AG08395 (cell line): ENCODE data around the gene RIMKLB.

Experiments used
- DNase-seq: peaks from one replicate; pipeline ENCODE4 v3.0.0; 2012; ENCODE audit warnings: mixed read lengths, low spot score

RIMKLB gene

DNA sequence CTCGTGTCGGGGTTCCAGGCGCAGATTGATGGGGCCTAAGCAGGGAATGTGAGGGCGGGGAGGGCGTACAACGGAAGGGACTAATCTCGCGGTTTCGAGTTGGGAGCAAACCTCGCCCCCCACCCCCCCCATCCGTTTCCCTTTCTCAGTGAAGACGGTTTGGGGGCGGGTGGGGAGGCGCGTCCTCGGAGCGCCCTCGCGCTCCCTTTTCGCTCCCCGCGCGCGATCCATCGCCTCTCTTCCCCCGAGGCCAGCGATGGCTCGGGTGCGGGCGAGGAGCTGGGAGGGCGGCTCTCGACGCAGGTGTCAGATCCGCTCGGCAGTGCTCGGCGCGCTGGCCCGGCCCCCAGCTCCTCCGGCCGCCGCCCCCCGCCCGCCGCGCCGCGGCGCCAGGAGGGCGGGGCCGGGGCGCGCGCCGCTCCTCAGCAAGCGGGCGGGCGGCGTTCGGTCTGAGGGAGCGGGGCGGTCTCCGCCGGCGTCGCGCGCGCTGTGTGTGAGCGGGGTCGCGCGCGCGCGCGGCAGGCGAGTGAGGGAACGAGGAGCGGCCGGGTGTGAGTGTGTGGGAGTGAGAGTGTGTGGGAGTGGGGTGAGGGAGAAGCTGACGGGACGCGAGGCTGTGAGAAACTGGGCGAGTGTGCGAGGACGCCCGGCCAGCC, at the start of gene RIMKLB:
RIMKLB (plus strand) TSS at position 516 of the 656 bp plus-strand sequence. CDS start 15,876 bp downstream, outside the sequence.
- peak; percentile 81 for DNase-seq

DNA sequence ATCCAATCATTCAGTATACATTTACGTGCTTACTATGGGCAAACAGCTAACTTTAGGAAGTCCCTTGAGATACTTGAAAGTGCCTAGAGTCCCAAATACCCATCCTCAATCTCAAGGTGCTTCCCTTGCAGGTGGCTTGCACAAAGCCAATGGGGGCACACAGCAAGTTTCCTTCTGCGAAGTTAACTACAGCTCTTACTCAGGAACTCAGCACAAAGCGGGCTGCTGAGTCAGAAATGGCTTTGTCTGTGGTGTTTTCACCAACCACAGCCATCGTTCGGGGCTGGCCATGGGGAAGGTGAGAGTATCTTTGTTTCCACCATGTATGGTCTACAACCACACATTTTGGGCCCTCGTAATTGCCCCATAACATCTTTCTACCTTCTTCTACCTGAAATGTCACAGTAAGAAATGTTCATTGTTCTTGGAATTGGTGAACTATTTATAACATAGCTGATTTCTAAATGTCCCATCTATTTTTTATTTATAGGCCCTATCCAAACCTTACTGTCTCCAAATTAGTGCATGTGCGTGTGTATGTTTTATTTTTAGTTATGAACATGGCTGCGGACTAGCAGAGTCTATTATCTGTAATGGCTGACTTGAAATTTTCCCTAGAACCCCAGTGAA, 49.1 kb upstream of the RIMKLB start:
- no peak for DNase-seq

DNA sequence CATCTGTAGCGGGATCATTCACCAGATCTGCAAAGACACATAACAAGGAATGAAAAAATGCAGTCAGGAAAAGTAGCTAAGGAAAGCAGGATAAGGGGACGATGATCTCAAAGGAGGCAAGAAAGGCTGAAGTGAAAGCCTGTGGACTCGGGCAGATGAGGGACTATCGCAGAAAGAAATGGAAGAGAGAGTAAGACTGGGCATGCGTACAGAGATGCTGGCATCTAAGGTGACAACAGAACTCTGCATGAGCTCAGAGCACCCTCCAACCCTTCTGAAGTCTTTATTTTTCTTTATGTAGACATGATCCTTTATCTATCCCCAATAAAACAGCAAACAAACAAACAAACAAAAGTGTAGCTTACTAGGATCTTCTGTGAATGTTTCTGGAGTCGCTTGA, 42.4 kb upstream of the RIMKLB start:
- DNase-seq: no peak

GRCh38 chr12:8658346-8658745, 39.4 kb upstream of the RIMKLB start:
- DNase-seq: peak; percentile 85

GRCh38 chr12:8661016-8661415, 36.8 kb upstream of the RIMKLB start:
- DNase-seq: no peak

- DNase-seq: no peak
Observed at GRCh38 chr12:8661751-8662150, 36.0 kb upstream of the RIMKLB start.

DNA sequence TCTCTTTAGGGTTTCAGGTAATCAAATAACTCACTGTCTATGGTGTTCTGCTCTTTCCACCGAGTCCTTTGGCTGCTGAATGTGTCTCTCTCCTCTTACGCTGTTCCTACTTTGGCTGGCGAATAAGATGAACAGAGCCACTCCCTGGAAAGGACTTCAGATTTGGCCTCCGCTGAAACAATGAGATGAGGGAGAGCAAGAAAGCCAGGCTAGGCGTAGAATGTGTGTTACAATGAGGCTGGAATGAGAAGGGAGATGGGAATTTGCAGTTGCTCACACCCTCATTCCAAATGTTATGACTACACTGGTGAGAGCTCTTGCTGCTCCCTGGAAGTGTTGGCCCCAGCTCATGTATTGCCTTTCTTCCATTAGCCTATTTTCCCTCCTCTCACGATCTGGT, 35.2 kb upstream of the RIMKLB start, which contains the start of gene MFAP5:
MFAP5 (minus strand) TSS at position 234 of the 400 bp plus-strand sequence. CDS start 722 bp downstream, outside the sequence.
- peak; percentile 80 for DNase-seq

DNA sequence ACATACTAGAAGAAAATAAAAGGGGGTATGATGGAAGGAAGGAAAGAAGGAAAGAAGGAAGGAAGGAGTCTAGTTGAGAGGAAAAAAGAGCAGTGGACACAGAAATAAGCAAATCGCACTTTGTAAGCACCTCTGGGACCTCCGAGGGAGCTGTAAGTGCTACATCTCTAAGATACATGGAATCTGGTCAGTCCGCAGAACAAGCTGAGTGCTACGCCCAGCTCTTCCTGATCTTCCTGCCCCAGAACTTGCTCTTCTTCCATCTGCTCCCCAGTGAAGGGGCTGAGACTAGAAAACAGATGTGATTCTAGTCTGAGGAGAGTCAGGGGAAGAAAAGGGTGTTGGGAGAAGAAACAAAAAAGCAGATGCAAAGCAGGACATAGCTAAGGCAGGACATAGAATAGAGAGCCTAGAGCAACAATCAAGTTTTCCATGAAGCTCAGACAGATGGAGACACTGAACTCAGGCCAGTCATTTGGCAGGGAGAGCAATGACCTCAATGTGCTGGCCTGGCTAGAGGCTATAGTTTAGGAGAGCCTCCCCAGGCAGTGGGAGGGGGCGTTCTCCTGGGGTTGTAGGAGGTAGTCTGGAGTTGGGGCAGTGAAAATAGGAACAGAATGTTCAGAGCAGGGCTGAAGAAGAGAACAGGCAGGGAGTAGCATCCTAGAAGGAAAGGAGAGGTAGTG, 33.4 kb upstream of the RIMKLB start:
- DNase-seq: peak; percentile 38

- no peak for DNase-seq
Observed at GRCh38 chr12:8665759-8666158, 32.0 kb upstream of the RIMKLB start.

DNA sequence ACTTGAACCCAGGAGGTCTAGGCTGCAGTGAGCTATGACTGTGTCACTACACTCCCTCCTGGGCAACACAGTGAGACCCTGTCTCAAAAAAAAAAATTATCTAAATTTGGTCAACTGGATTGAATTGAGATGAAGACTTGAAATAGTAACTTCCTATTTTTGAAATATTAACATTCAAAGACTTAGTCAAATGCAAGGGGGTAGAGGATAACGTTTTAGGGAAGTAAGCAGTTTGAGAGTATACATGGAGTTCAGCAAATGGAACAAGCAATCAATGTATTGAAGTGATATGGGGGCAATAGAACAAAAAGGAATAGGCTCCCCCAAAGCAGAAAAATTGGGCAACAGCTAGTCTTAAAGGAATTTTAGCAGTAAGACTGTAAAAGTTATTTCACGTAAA, 30.5 kb upstream of the RIMKLB start:
- no peak for DNase-seq

GRCh38 chr12:8668441-8668840, 29.4 kb upstream of the RIMKLB start:
- no peak for DNase-seq

GRCh38 chr12:8672381-8672780, 25.4 kb upstream of the RIMKLB start:
- no peak for DNase-seq

GRCh38 chr12:8675591-8676036, 22.2 kb upstream of the RIMKLB start:
- no peak for DNase-seq

DNA sequence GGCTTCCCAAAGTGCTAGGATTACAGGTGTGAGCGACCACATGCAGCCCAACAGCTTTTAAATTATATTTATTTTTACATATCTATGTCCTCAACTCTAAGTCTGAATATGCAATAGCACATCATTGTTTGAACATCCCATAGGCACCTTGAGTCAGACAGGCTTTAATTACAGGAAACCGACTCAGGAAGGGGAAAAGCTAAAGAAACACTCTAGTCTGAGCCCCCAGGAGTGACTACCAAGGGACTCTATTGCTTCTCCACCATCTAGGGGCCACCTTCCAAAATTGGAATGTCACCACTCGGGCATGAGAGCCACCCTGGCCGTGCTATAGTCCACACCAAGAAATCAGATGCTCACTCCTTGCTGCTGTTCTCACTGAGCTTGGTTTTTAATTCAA, 21.1 kb upstream of the RIMKLB start:
- DNase-seq: no peak

DNA sequence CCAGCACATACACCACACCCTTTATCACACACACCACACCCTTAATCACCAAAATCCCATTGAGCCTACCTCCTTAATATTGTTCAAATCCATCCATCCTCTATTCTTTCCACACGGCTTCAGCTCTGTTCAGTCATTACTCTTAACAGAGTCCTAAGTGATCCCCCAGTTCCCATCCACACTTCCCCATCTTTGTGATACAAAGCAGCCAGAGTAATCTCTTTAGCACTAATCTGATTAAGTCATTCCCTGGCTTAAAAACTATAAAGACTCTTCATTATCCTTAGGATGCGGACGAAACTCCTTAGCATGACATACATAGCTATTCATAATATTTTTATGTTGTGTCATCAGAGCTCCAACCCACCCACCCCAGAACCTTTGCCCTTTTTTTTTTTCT, 20.4 kb upstream of the RIMKLB start:
- DNase-seq: no peak

GRCh38 chr12:8678661-8679111, 19.1 kb upstream of the RIMKLB start:
- peak; percentile 53 for DNase-seq

GRCh38 chr12:8680533-8680932, 17.3 kb upstream of the RIMKLB start:
- DNase-seq: no peak

GRCh38 chr12:8681129-8681884, 16.5 kb upstream of the RIMKLB start:
- DNase-seq: no peak

GRCh38 chr12:8685051-8685450, 12.7 kb upstream of the RIMKLB start:
- DNase-seq: no peak

DNA sequence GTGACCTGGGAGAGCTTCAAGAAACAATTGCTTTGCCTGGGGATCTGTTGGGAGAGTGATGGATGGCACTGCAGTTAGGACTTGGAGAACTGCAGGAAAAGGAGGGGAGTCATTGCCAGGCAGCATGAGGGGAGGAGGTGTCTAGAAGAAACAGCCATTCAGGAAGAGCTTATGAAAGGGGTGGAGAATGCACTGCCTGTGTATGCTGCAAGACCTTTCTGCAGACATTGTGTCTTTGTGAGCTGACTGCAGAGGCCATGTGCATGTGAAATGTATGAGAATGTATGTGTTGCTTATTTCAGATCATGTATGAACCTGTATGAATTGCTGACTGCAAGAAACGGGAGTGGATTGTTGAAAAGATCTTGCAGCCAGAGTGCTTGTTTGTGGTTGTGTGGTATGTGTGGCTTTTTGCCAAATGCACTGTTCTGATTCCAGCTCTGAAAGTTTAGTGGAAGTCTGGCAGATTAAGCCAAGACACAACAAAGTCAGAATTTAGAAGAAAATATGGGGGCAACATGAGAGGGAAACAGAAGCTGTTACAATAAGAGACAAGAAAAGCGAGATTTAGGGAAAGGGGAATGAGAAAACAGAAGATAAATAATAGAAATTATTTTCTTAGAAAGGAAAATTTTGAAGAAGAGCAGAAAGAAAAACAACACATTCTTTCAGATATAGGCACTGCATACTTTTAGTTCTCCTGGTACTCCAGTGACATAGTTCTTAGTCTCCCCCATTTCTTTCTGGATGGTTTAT, 9.8 kb upstream of the RIMKLB start:
- DNase-seq: peak; percentile 69

DNA sequence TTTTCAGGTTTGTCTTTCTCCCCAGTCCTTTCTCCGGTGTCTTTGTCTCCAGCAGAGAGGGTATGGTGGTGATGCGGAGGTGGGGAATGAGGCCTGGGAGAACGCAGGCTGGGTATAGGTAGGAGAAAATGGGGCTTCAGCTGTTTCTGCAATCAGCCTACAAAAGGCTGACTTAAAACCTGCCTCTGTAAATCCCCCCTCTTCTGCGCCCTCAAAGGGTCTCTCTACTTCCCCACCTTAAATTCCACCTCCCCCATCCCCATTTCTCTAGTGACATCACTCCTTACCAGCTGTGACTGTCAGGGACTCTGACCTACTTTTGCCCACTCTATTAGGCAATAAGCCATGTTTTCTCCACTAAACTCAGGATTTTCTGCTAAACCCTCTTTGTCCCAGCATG, 8.1 kb upstream of the RIMKLB start:
- no peak for DNase-seq

DNA sequence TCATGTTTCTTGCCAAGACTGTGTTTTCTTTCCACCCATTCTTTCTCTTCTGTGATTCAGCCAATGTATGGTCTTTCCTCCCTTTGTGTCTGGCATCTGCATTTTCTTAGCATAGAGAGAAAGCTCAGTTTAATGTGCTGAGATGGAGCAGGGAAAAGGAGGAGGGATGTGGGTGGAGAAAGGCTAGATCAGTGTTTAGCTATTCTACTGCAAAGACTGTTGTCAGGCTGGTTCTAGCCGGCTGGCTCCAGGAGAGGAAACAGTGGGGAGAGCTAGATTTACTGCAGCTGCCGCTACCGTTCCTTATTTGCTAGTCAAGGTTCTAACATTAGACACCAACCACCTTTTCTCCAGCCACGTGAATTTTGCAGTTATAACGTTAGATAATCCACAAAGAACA, 5.2 kb upstream of the RIMKLB start:
- no peak for DNase-seq
